Spleen (tissue), 7 donors: Measurements from ENCODE around the gene TESK1.

ENCODE experiments used
- CTCF ChIP-seq, 11 experiments: fragments of 200-600 bp in 7 of 11; fragments of 450-650 bp in 4 of 11; sonication (generic) in 4 of 11; IDR thresholded peaks in 8 of 11; conservative IDR thresholded peaks in 3 of 11; 1 replicate in 7 of 11; 2 replicates in 4 of 11; pipeline versions ENCODE4 v1.4.0 to v1.8.0; 2016 to 2021; ENCODE audit warnings: antibody characterized with exemption in 11 of 11, inconsistent platforms in 4 of 11, mild to moderate bottlenecking in 1 of 11
- POLR2A ChIP-seq, 3 donors: fragments of 450-650 bp; IDR thresholded peaks; one replicate each; pipeline ENCODE4 v1.5.1; 2017; ENCODE audit warnings: antibody characterized with exemption in 3 of 3, mild to moderate bottlenecking in 1 of 3
- POLR2AphosphoS5 ChIP-seq, 3 donors: sonication (generic); formaldehyde crosslinking; IDR thresholded peaks; one replicate each; pipeline ENCODE4 v1.5.1; 2017; ENCODE audit warnings: antibody characterized with exemption in 3 of 3
- donor health status: DM: no; HTN: no; CAD: no; lungs with moderate emphysema.
- donor health status: DM: no; HTN: no; CAD: no.
- donor health status: DM: no; HTN: no; CAD: no.

GRCh38 chr9:35599763-35600604, 5.1 kb upstream of the TESK1 start:
- TF ChIP-seq POLR2A (IDR thresholded peaks at IDR 0.05) (no peak), CTCF (IDR thresholded peaks at IDR 0.05 in 8 of 11, conservative IDR thresholded peaks at IDR 0.05 in 3 of 11) (no peak), POLR2AphosphoS5 (IDR thresholded peaks at IDR 0.05) (no peak)
